Upper lobe of right lung (tissue), 1 donor: Measurements from ENCODE around the gene ATG4B. TPM values are rescaled to one million over a fixed set of nuclear protein-coding genes. Genes with fewer than 3 reads are reported as not detected.

Experiments
- ATAC-seq: fragments of 200-7000 bp; cut with Tn5 transposase; one replicate; pipeline ENCODE4 v1.9.1; 2020; ENCODE audit warnings: mild to moderate bottlenecking, moderate library complexity
- DNase-seq: peaks from one replicate; pipeline ENCODE4 v3.0.0-alpha.2; 2020
- H3K27ac ChIP-seq: fragments of 200-600 bp; one replicate; pipeline ENCODE4 v1.8.0; 2022
- H3K27me3 ChIP-seq: fragments of 200-600 bp; one replicate; pipeline ENCODE4 v1.8.0; 2022; ENCODE audit warnings: mild to moderate bottlenecking
- H3K36me3 ChIP-seq: fragments of 200-600 bp; one replicate; pipeline ENCODE4 v1.8.0; 2022
- H3K4me1 ChIP-seq: fragments of 200-600 bp; one replicate; pipeline ENCODE4 v1.8.0; 2022
- H3K4me3 ChIP-seq: fragments of 200-600 bp; one replicate; pipeline ENCODE4 v1.8.0; 2022; ENCODE audit warnings: mild to moderate bottlenecking
- H3K9me3 ChIP-seq: fragments of 200-600 bp; one replicate; pipeline ENCODE4 v1.8.0; 2022
- intact Hi-C: fragments of 100-400 bp; cut with DNase I; formaldehyde crosslinking; loops from one replicate; pipeline ENCODE4 v1.11.0; 2022
- total RNA-seq: library from RNA; stranded (reverse); fragmentation: NEBNext Ultra II Directional; extraction: Animal tissue kit (Norgen Biotek cat#: 25700); gene quantifications from one replicate; pipeline ENCODE4 v1.2.1, GENCODE V29; 2021
- TF ChIP-seq, protein P1 (sequence below): fragments of 200-600 bp; IDR thresholded peaks from one replicate; pipeline ENCODE4 v1.8.0; 2022; ENCODE audit warnings: antibody characterized with exemption
- donor health status: DM: no; HTN: yes; CAD: no; lungs with severe emphysema.

Gene ATG4B
- total RNA-seq, 1 donor from 2014 or later, result 72.0 TPM

DNA sequence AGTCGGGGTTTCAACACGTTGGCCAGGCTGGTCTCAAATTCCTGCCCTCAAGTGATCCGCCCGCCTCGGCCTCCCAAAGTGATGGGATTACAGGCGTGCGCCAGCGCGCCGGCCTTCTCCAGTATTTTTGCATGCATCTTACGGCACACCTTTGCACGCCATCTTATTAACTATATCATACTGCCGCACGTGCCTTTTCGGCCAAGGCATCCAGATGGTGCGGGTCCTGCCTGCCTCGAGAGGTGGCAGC, 63.6 kb downstream of the ATG4B start:
- TF ChIP-seq, protein P1, sequence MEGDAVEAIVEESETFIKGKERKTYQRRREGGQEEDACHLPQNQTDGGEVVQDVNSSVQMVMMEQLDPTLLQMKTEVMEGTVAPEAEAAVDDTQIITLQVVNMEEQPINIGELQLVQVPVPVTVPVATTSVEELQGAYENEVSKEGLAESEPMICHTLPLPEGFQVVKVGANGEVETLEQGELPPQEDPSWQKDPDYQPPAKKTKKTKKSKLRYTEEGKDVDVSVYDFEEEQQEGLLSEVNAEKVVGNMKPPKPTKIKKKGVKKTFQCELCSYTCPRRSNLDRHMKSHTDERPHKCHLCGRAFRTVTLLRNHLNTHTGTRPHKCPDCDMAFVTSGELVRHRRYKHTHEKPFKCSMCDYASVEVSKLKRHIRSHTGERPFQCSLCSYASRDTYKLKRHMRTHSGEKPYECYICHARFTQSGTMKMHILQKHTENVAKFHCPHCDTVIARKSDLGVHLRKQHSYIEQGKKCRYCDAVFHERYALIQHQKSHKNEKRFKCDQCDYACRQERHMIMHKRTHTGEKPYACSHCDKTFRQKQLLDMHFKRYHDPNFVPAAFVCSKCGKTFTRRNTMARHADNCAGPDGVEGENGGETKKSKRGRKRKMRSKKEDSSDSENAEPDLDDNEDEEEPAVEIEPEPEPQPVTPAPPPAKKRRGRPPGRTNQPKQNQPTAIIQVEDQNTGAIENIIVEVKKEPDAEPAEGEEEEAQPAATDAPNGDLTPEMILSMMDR, result peak; percentile 45
- intact Hi-C loops, result no loop called here
- Histone ChIP-seq H3K27ac (peak overlapping the region; percentile 95), H3K27me3 (no peaks in the 10 kb centered on the region), H3K36me3 (peaks cover 7% of the 10 kb centered on the region), H3K4me1 (peaks cover 4% of the 10 kb centered on the region), H3K9me3 (no peaks in the 10 kb centered on the region), H3K4me3 (peak overlapping the region; percentile 81)
- DNase-seq, result no peak
- ATAC-seq, result no peak

DNA sequence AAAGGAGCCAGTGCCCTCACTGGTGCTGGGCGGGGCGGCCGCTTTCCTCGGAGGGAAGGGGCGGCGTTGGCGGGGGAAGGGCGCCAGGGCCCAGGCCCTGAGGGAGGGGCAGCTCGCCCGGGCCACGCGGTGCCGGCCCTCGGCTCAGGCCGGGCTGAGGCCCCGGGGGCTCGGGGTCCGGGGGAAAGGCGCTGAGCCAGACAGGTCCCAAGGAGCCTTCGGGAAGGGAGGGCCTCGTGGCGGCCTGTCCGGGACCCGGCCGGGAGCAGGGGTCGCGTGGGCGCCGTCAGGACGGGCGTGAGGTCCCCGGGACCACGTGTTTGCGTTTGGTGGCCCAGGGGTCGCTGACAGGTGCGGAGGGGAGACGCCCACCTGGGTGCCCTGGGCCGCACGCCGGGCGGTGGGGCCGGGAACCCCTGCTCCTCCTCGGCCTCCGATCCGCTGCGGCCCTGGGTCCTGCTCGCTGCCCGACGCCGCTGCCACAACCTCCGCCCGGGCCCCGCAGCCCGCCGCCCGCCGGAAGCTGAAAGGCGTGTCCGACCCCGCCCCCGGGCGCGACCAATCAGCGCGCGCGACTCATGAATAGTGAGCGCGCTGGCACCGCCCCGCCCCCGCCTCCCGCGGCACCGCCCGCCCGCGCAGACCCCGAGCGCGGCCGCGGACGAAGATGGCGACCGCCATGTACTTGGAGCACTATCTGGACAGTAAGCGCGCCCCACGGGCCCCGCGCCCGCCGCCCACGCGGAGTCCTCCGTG, 64.1 kb downstream of the ATG4B start, which contains the start of gene ING5:
Gene ING5 (plus strand): TSS at position 641 of the 756 bp plus-strand sequence. CDS start 27 bp downstream, at position 668.
- Histone ChIP-seq H3K4me1 (peaks cover 4% of the 10 kb centered on the region), H3K9me3 (no peaks in the 10 kb centered on the region), H3K36me3 (peaks cover 12% of the 10 kb centered on the region), H3K27me3 (no peaks in the 10 kb centered on the region), H3K27ac (peak within 1 kb of the TSS; percentile 95), H3K4me3 (peak within 1 kb of the TSS; percentile 81)
- DNase-seq (peak; percentile 99), ATAC-seq (peak; percentile 90)
- TF ChIP-seq, protein P1, result no peak
- intact Hi-C loops, result no loop called here

GRCh38 chr2:241702155-241703031, 64.9 kb downstream of the ATG4B start:
- Histone ChIP-seq H3K36me3 (peaks cover 20% of the 10 kb centered on the region), H3K9me3 (no peaks in the 10 kb centered on the region), H3K4me3 (peak overlapping the region; percentile 81), H3K27ac (peak overlapping the region; percentile 95), H3K27me3 (no peaks in the 10 kb centered on the region), H3K4me1 (peaks cover 4% of the 10 kb centered on the region)
- intact Hi-C loops, result no loop called here
- ATAC-seq (peak; percentile 92), DNase-seq (peak; percentile 91)
- TF ChIP-seq, protein P1, result peak; percentile 42

GRCh38 chr2:241703032-241703604, 65.6 kb downstream of the ATG4B start:
- TF ChIP-seq, protein P1, result no peak

DNA sequence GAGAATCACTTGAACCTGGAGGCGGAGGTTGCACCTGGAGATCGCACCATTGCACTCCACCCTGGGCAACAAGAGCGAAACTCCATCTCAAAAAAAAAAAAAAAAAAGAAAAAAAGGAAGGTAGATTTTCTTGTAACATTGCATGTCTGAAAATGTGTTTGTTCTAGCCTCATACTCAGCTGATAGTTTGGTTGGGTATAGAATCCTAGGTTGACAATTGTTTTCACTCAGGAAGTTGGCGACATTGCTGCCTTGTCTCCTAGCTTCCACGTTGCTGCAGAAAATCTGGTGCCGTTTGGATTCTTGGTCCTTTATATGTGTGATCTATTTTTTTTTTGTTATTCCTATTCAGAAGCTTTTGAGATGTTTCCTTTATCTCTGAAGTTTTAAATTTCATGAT, 69.0 kb downstream of the ATG4B start:
- Histone ChIP-seq H3K4me1 (peaks cover 4% of the 10 kb centered on the region), H3K36me3 (peaks cover 62% of the 10 kb centered on the region), H3K9me3 (no peaks in the 10 kb centered on the region), H3K27ac (no peak overlapping the region), H3K4me3 (no peak overlapping the region), H3K27me3 (no peaks in the 10 kb centered on the region)
- TF ChIP-seq, protein P1, result no peak
- intact Hi-C loops, result no loop called here
- no peak for DNase-seq
- no peak for ATAC-seq

More at GRCh38 chr2:241703032-241703604, 65.6 kb downstream of the ATG4B start:
- intact Hi-C loops, result no loop called here
- Histone ChIP-seq H3K4me3 (peak overlapping the region; percentile 81), H3K36me3 (peaks cover 28% of the 10 kb centered on the region), H3K27ac (peak overlapping the region; percentile 30), H3K27me3 (no peaks in the 10 kb centered on the region), H3K9me3 (no peaks in the 10 kb centered on the region), H3K4me1 (peaks cover 4% of the 10 kb centered on the region)
- DNase-seq, result no peak
- ATAC-seq, result no peak
